HEK293 (cell line): Measurements from ENCODE around the gene C3.

Source experiments
- WT1 ChIP-seq: fragments of 450-650 bp; formaldehyde crosslinking; IDR thresholded peaks from 2 replicates; pipeline ENCODE4 v1.5.1; 2016; ENCODE audit warnings: missing biosample characterization, missing genetic modification characterization
- YY1 ChIP-seq: fragments of 450-650 bp; formaldehyde crosslinking; IDR thresholded peaks from 2 replicates; pipeline ENCODE4 v1.5.1; 2018; ENCODE audit warnings: missing biosample characterization, missing genetic modification characterization
- ZBTB11 ChIP-seq: fragments of 450-650 bp; formaldehyde crosslinking; conservative IDR thresholded peaks from 2 replicates; pipeline ENCODE4 v1.5.1; 2016; ENCODE audit warnings: low read depth, missing biosample characterization, missing genetic modification characterization
- ZEB2 ChIP-seq: fragments of 450-650 bp; formaldehyde crosslinking; IDR thresholded peaks from 2 replicates; pipeline ENCODE4 v1.5.1; 2016; ENCODE audit warnings: missing biosample characterization, missing genetic modification characterization
- ZNF221 ChIP-seq: fragments of 450-650 bp; formaldehyde crosslinking; IDR thresholded peaks from 2 replicates; pipeline ENCODE4 v1.5.1; 2017; ENCODE audit warnings: missing biosample characterization, missing genetic modification characterization, borderline replicate concordance
- ZNF544 ChIP-seq: fragments of 450-650 bp; formaldehyde crosslinking; IDR thresholded peaks from 2 replicates; pipeline ENCODE4 v1.5.0; 2017; ENCODE audit warnings: missing biosample characterization, missing genetic modification characterization
- ZNF792 ChIP-seq: fragments of 450-650 bp; formaldehyde crosslinking; IDR thresholded peaks from 2 replicates; pipeline ENCODE4 v1.5.1; 2016; ENCODE audit warnings: missing biosample characterization, missing genetic modification characterization
- ZNF843 ChIP-seq: fragments of 450-650 bp; formaldehyde crosslinking; IDR thresholded peaks from 2 replicates; pipeline ENCODE4 v1.5.1; 2016; ENCODE audit warnings: missing biosample characterization, missing genetic modification characterization
- TF ChIP-seq, protein P1 (sequence below): fragments of 450-650 bp; formaldehyde crosslinking; IDR thresholded peaks from 2 replicates; pipeline ENCODE4 v1.5.1; 2016; ENCODE audit warnings: missing biosample characterization, missing genetic modification characterization
- TF ChIP-seq, protein P2 (sequence below): fragments of 450-650 bp; formaldehyde crosslinking; IDR thresholded peaks from 2 replicates; pipeline ENCODE4 v1.5.1; 2016; ENCODE audit warnings: missing biosample characterization, missing genetic modification characterization, low read depth

- no peak for TF ChIP-seq ZNF544 (tag by site-specific recombination)
- TF ChIP-seq, protein P1, sequence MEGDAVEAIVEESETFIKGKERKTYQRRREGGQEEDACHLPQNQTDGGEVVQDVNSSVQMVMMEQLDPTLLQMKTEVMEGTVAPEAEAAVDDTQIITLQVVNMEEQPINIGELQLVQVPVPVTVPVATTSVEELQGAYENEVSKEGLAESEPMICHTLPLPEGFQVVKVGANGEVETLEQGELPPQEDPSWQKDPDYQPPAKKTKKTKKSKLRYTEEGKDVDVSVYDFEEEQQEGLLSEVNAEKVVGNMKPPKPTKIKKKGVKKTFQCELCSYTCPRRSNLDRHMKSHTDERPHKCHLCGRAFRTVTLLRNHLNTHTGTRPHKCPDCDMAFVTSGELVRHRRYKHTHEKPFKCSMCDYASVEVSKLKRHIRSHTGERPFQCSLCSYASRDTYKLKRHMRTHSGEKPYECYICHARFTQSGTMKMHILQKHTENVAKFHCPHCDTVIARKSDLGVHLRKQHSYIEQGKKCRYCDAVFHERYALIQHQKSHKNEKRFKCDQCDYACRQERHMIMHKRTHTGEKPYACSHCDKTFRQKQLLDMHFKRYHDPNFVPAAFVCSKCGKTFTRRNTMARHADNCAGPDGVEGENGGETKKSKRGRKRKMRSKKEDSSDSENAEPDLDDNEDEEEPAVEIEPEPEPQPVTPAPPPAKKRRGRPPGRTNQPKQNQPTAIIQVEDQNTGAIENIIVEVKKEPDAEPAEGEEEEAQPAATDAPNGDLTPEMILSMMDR (tag by site-specific recombination): no peak
- TF ChIP-seq, protein P2, sequence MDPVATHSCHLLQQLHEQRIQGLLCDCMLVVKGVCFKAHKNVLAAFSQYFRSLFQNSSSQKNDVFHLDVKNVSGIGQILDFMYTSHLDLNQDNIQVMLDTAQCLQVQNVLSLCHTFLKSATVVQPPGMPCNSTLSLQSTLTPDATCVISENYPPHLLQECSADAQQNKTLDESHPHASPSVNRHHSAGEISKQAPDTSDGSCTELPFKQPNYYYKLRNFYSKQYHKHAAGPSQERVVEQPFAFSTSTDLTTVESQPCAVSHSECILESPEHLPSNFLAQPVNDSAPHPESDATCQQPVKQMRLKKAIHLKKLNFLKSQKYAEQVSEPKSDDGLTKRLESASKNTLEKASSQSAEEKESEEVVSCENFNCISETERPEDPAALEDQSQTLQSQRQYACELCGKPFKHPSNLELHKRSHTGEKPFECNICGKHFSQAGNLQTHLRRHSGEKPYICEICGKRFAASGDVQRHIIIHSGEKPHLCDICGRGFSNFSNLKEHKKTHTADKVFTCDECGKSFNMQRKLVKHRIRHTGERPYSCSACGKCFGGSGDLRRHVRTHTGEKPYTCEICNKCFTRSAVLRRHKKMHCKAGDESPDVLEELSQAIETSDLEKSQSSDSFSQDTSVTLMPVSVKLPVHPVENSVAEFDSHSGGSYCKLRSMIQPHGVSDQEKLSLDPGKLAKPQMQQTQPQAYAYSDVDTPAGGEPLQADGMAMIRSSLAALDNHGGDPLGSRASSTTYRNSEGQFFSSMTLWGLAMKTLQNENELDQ (tag by site-specific recombination): no peak
- TF ChIP-seq YY1 (tag by site-specific recombination): no peak
- TF ChIP-seq ZNF843: no peak
- TF ChIP-seq ZNF221 (tag by site-specific recombination): no peak
- 0 out of 2 replicates have a peak, but pooled peaks have one; percentile 24 for TF ChIP-seq WT1
- TF ChIP-seq ZBTB11 (tag by site-specific recombination): no peak
- no peak for TF ChIP-seq ZNF792 (tag by site-specific recombination)
- peak; percentile 76; the same call in 1 of the 2 replicates for TF ChIP-seq ZEB2 (tag by site-specific recombination)
Measured at GRCh38 chr19:6744381-6745301, 24.2 kb upstream of the C3 start.
